ENCODE measurements around the gene CFAP54. TPM values are rescaled to one million over a fixed set of nuclear protein-coding genes. Genes with fewer than 3 reads are reported as not detected.

Gene CFAP54
- total RNA-seq, 4 donors from 2014 or later: 1.3 to 14.2 (median 6.2) TPM

GRCh38 chr12:96878704-96879103 lies 389.3 kb downstream of the CFAP54 start:
- Histone ChIP-seq H3K4me3 (no peak overlapping the region), H3K4me1 (no peaks in the 10 kb centered on the region), H3K9me3 (no peaks in the 10 kb centered on the region), H3K27me3 (no peaks in the 10 kb centered on the region), H3K36me3 (no peaks in the 10 kb centered on the region), H3K27ac (no peak overlapping the region)
- TF ChIP-seq, protein P1, sequence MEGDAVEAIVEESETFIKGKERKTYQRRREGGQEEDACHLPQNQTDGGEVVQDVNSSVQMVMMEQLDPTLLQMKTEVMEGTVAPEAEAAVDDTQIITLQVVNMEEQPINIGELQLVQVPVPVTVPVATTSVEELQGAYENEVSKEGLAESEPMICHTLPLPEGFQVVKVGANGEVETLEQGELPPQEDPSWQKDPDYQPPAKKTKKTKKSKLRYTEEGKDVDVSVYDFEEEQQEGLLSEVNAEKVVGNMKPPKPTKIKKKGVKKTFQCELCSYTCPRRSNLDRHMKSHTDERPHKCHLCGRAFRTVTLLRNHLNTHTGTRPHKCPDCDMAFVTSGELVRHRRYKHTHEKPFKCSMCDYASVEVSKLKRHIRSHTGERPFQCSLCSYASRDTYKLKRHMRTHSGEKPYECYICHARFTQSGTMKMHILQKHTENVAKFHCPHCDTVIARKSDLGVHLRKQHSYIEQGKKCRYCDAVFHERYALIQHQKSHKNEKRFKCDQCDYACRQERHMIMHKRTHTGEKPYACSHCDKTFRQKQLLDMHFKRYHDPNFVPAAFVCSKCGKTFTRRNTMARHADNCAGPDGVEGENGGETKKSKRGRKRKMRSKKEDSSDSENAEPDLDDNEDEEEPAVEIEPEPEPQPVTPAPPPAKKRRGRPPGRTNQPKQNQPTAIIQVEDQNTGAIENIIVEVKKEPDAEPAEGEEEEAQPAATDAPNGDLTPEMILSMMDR (IDR thresholded peaks at IDR 0.05): no peak
- TF ChIP-seq POLR2A (IDR thresholded peaks at IDR 0.05): no peak
- intact Hi-C loops (cut with DNase I; ENCODE audit: low total_unique reads): no loop called here
- no peak for DNase-seq

- Histone ChIP-seq H3K27me3 (no peaks in the 10 kb centered on the region), H3K9me3 (no peaks in the 10 kb centered on the region), H3K4me3 (no peak overlapping the region), H3K36me3 (no peaks in the 10 kb centered on the region), H3K4me1 (no peaks in the 10 kb centered on the region), H3K27ac (no peak overlapping the region)
- DNase-seq: no peak
- TF ChIP-seq, protein P1 (IDR thresholded peaks at IDR 0.05): no peak
- TF ChIP-seq POLR2A (IDR thresholded peaks at IDR 0.05): no peak
- intact Hi-C loops (cut with DNase I; ENCODE audit: low total_unique reads): no loop called here
Observed at GRCh38 chr12:96879301-96879700, 389.9 kb downstream of the CFAP54 start.

DNA sequence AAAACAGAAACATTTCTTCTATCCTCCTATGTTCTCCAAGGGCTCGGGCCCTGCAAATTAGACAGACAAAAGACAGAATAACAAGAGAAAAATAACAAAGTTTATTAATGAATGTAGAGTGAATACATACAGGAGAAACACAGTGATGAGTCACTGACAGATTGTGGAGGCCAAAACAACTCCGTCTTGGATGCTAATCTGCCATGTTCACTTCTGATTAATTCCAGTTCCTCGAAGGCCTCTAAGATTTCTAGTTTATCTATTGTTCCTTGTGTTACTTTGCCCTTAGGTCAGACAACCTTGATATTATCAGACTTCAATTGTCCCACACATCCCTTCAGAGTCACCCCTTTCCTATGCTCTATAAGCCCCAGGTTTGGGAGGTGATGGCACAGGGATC lies 390.8 kb downstream of the CFAP54 start:
- Histone ChIP-seq H3K9me3 (no peaks in the 10 kb centered on the region), H3K27ac (no peak overlapping the region)
- TF ChIP-seq, protein P1 (IDR thresholded peaks at IDR 0.05): no peak
- TF ChIP-seq POLR2A (IDR thresholded peaks at IDR 0.05): no peak

GRCh38 chr12:96881608-96882007 lies 392.2 kb downstream of the CFAP54 start:
- H3K27ac ChIP-seq: no peak overlapping the region
- DNase-seq: no peak
- TF ChIP-seq, protein P1 (IDR thresholded peaks at IDR 0.05): no peak
- TF ChIP-seq POLR2A (IDR thresholded peaks at IDR 0.05): no peak
- H3K36me3 ChIP-seq: no peaks in the 10 kb centered on the region
- intact Hi-C loops (cut with DNase I; ENCODE audit: low total_unique reads): no loop called here
- no peaks in the 10 kb centered on the region for H3K9me3 ChIP-seq
- H3K4me1 ChIP-seq: no peaks in the 10 kb centered on the region
- H3K4me3 ChIP-seq: no peak overlapping the region
- no peaks in the 10 kb centered on the region for H3K27me3 ChIP-seq

More for the DNA sequence above, 390.8 kb downstream of the CFAP54 start:
- no peaks in the 10 kb centered on the region for H3K4me1 ChIP-seq
- H3K36me3 ChIP-seq: no peaks in the 10 kb centered on the region
- H3K4me3 ChIP-seq: no peak overlapping the region
- H3K27me3 ChIP-seq: no peaks in the 10 kb centered on the region
- no peak for DNase-seq
- intact Hi-C loops (cut with DNase I; ENCODE audit: low total_unique reads): no loop called here

- Histone ChIP-seq H3K9me3 (no peaks in the 10 kb centered on the region), H3K4me3 (no peak overlapping the region), H3K27ac (no peak overlapping the region), H3K36me3 (no peaks in the 10 kb centered on the region), H3K27me3 (no peaks in the 10 kb centered on the region), H3K4me1 (no peaks in the 10 kb centered on the region)
- no peak for TF ChIP-seq POLR2A (IDR thresholded peaks at IDR 0.05)
- TF ChIP-seq, protein P1 (IDR thresholded peaks at IDR 0.05): no peak
- intact Hi-C loops (cut with DNase I; ENCODE audit: low total_unique reads): no loop called here
- no peak for DNase-seq
Observed at GRCh38 chr12:96882862-96883261, 393.5 kb downstream of the CFAP54 start.

All from uterus (tissue), 4 donors.